NCI-H82 (cell line): ENCODE data around the gene ZFP69.
"Not testable (repeated sequence)": the region's sequence is repeated elsewhere in the genome, so short reads cannot be mapped to it uniquely, and the experiment has no call there.

Experiments
- DNase-seq: peaks from one replicate; lab custom pipeline; 2025; lab: John Stamatoyannopoulos, UW

The ZFP69 gene

DNA sequence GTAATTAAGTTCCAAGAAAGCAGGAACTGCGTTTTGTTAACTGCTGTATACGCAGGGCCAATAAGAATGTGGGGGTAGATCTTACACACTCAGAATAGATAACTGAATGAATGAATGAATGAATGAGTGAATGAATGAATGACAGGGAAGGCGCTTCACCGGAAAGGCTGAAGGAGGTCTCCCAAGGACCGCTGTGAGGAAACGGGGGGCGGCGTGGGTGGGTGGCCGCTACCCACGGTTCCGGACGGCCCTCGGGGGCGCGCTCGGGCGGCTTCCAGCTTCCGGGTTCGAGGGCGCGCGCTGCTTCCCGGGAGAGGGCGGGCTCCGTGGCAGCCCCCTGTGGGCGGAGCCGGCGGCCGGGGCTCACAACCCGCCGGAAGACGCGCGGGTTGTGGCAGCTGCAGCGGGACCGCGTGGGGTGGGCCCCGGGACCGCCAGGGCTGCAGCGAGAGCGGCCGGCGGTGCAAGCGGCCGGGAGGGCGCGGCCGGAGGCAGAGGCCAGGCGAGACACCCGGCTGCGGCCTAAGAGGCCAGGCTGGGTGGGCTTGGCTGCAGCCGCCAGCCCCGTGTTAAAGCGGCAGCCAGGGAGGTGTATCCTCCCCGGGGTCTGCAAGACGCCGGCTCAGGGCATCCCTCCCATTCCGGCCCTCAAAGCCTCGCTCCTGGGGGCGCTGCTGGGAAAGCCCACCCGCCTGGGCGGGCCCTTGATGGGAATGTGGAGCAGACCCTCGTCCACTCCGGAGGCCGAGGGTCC lies at the start of gene ZFP69:
Gene ZFP69, plus strand, starts transcription at position 367 of the 754 bp plus-strand sequence. CDS start 2,072 bp downstream, outside the sequence.
- DNase-seq = peak; percentile 91

DNA sequence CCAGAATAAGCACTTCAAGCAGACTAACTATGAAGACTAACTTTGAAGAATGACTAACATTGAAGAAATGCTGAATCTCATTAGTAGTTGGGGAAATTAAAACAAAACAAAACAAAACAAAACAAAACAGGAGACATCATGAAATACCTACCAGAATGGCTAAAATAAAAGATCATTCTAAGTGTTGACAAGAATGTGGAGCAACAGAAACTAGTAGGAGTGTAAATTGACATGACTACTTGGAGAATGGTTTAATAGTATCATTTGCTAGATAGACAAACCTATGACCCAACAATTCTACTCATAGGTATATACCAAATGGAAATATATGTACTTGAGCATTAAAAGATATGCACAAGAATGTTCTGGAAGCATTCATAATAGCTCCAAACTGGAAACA lies 45.7 kb upstream of the ZFP69 start:
- no peak for DNase-seq

DNA sequence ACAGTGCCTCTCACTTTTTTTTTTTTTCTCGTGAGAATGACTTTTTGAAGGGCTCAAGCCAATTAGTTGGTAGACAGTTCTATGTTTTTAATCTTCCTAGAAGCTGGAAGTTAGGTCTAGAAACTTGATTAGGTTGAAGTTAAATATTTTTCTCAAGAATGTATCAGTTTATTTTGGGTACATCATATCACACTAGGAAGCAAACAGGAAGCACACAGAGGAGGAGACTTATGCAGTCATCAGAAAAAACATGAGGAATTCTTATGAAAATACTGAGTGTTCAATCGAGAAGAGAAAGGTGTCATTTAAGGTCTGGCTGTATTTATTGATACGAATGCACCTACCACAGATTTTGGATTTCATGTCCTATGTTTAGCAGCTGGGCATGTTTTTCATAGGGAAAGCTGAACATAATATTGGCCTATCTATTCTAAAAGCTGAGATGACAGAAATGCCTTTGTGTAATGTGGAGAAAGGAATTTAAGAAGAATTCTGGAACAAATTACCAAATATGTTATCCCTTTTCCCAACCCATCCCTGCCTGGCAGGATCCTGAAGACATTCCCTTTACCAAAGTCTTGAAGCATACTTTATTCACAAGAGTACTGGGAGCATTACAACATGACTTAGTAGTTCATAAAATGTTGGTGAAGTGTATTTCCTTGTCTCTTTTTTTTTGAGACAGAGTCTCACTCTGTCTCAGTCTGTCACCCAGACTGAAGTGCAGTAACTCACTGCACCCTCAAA lies 44.3 kb upstream of the ZFP69 start:
- no peak for DNase-seq

DNA sequence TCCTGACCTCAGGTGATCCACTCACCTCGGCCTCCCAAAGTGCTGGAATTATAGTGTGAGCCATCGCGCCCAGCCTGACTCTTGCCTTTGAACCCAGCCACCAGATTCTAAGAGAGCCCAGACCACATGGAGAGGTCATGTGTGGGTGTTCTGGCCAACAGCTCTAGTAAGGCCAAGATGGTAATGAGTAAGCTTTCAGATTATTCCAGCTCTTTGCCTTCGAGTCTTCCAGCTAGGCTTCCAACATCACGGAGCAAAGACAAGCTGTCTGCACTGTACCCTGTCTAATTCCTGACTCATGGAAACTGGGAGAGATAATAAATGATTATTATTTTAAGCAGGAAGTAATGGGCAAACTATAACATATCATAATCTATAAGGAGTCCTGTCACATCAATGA lies 41.6 kb upstream of the ZFP69 start:
- no peak for DNase-seq

GRCh38 chr1:40435876-40436275 lies 41.2 kb upstream of the ZFP69 start:
- DNase-seq = no peak

DNA sequence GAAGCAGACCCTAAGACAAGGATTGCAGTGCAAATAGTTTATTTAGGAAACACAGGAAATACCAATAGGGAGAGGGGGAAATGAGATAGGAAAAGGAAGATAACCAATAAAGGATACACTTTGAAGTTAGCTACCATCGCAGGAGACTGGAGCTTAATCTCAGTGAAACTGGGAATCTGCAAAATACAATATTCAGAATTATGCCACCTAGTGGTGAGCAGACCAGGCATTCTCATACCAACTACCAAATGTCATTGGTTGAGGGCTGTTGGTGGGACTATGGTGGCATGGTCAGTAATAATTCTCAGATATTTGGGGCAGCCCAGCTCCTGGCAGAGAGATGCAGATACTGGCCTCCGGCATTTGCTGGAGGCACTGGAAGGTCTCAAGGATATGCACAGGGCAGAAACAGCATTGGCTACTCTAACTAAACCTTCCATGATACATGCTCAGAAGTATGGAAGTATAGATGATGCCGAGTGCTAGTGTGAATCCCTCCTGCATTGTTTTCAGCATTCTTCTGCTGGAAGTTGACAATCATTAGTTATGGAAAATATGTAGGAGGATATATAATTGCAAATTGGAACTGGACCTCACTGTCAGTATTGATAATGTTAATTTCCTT lies 38.6 kb upstream of the ZFP69 start:
- DNase-seq = peak; percentile 58

DNA sequence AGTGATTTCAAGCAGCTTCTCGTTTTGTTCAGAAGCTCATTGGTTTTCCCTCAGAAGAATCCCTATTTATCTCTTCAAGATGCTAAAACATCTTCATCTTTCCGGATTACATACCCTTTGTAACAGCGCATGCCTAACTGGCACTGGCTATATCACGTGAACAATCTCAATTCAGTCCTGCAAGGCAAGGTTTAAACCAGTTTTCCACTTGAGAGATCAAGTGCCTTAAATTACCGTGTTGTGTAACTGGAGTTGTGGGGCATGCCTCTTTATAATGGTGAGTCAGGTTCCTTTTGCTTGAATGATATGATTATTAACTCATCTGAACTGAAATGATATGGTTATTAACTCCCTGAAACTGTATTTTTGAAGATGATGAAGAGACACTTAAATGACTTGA lies 37.8 kb upstream of the ZFP69 start:
- DNase-seq = no peak

GRCh38 chr1:40449684-40450494 lies 27.2 kb upstream of the ZFP69 start, which contains the start of gene ZFP69B:
TSS of gene ZFP69B (plus strand) at chr1:40450476. CDS start at chr1:40450962, 486 bp downstream.
- DNase-seq = peak; percentile 97

DNA sequence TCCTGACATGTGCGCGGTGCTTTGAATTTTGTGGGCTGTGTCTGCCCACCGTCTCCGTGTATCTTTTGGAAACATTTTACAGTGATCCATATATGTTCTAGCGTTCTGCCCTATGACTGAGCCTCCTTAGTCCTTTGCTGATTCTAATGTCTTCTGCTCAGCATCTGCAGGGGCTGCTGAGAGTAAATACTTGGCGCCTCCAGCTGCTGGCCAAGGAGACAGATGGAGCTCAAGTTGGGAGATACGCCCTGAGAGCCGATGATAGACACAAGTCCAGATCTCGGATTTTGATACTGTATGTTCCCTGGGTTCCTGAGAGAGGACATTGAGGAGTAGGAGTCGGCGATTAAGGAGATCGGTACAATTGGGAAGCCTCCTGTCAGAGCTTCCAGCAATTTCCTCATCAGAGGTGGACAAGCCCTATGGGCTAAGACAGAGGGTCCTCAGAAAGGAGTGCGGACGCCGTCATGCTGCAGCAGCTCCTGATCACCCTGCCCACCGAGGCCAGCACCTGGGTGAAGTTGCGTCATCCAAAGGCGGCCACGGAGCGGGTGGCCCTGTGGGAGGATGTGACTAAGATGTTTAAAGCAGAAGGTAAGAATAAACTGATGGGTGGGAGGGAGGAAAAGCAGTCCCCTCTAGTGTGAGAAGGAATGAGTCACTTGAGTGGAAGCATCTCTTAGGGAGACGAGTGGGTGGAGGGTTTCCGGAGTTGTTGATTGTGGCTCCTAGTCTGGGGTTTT lies 26.4 kb upstream of the ZFP69 start:
- peak; percentile 85 for DNase-seq

DNA sequence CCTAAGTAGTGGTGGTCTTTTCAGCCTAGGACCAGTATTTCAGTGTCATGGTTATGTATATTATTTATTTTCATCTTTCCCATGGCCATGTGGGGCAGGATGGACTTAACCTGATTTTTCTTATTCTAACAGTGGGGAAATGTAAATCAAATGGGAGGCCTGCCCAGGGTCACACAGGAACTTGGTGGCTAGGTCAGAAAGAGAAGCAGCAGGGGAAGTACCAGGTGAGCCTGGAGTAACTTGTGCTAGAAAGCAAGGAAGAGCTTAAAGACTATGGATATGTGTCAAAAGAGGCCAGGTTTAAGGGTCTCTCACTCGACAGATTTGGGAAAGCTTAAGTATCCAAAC lies 25.9 kb upstream of the ZFP69 start:
- DNase-seq = no peak

DNA sequence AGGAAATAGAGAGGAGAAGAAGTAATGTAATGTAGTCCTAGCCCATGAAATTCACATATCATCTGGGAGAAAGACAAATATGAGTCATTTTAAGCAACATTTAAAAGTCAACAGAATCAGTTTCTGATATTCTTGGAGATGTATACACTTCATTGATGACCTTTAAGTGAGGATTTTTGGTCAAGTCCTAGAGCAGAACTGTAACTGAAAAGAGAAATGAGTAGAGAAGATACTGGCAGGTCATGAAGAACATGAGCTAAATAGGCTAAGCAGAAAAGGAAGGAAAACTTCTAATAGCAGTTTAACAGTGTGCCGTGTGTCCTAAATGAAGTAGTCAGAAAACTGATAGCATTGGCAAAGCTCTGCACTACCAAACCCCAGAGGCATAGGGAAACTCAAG lies 22.2 kb upstream of the ZFP69 start:
- no peak for DNase-seq

- DNase-seq = peak; percentile 4
Observed at GRCh38 chr1:40462956-40463590, 14.0 kb upstream of the ZFP69 start.

- no peak for DNase-seq
Observed at GRCh38 chr1:40469327-40469726, 7.8 kb upstream of the ZFP69 start.

DNA sequence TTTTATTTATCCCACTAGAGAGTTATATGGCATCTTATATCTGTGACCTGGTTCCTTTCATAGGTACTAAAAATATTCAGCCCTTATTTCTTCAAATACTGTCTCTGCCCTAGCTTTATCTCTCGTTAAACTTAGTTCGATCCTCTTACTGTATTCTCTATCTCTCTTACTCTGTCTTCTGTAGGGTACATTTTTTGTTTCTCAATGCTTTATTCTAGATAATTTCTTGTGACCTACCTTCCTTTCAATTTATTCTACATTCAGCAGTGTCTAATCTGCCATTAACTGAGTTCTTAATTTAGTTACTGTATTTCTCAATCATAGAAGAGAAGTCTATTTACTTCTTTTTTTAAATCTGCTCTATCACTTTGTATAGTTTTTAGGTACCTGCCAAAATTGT lies 1.8 kb upstream of the ZFP69 start:
- DNase-seq = no peak

- peak; percentile 63 for DNase-seq
Observed at GRCh38 chr1:40477678-40478053, 576 bp downstream of the ZFP69 start.

DNA sequence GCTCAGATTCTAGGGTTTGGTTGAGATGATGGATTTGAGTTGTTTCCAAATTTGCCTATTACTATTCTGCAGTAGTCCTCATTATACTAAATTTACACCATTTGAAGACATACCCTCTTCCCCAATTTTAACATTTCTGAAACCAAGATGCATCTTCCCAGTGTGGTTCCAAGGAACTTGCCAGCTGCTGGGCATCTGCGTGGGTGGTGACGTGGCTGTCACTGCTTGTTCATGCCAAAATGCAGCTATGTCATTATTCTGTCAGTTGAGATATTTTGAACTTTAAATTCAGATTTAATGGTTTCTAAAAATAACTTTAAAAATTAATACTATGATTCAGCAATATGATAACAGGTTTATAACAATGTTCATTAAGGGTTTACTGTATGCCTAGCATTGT lies 1.2 kb downstream of the ZFP69 start:
- no peak for DNase-seq

GRCh38 chr1:40479156-40479555 lies 2.1 kb downstream of the ZFP69 start:
- no peak for DNase-seq

DNA sequence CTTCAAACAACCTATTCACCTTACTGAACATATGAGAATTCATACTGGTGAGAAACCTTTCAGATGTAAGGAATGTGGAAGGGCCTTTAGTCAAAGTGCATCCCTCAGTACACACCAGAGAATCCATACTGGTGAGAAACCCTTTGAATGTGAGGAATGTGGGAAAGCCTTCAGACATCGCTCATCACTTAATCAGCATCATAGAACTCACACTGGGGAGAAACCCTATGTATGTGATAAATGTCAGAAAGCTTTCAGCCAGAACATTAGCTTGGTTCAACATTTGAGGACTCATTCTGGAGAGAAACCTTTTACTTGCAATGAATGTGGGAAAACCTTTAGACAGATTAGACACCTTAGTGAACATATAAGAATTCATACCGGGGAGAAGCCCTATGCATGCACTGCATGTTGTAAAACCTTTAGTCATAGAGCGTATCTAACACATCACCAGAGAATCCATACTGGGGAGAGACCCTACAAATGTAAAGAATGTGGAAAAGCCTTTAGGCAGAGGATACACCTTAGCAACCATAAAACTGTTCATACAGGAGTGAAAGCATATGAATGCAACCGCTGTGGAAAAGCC lies 18.3 kb downstream of the ZFP69 start:
- DNase-seq = peak; percentile 4

DNA sequence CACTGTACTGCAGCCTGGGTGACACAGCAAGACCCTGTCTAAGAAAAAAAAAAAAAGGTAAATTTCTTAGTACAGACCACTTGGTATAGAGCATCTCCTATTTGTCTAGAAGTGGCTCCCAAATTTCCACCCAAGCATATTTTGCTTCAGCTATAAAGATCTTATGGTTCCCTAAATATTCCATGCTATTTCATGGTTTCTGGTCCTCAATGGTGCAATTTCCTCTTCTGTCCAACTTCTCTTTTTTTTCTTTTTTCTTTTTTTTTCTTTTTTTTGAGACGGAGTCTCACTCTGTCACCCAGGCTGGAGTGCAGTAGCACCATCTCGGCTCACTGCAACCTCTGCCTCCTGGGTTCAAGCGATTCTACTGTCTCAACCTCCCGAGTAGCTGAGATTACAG lies 25.6 kb downstream of the ZFP69 start:
- not testable (repeated sequence) for DNase-seq

GRCh38 chr1:40507973-40508372 lies 30.9 kb downstream of the ZFP69 start:
- no peak for DNase-seq
